Measurements from ENCODE around the gene KYNU. TPM values are rescaled to one million over a fixed set of nuclear protein-coding genes. Genes with fewer than 3 reads are reported as not detected.

Gene KYNU
- total and polyA plus RNA-seq, 9 of the 15 experiments (the other 6 are each of a cell fraction or from before 2014, with no cell fraction given), result 2.6 to 11.6 (median 7.2) TPM

GRCh38 chr2:142981069-142981378 is 103.6 kb downstream of the KYNU start:
- no TSS peak for BruUV-seq (replicated peaks)
- in situ Hi-C loops (cut with MboI) (loop anchor here (25.0 kb wide), 1 partner anchor 294 kb away; no protein-coding TSS in a partner anchor), intact Hi-C loops (cut with micrococcal nuclease) (loop anchor here (5.0 to 10.0 kb wide), 2 partner anchors 104 to 696 kb away; partner anchors contain the start of gene KYNU)
- H3K27ac ChIP-seq (ENCODE audit: extremely low read depth, low read depth, low read length), result no peak overlapping the region
- no peaks in the 10 kb centered on the region for H3K36me3 ChIP-seq (ENCODE audit: control insufficient read depth, insufficient read depth, low read length)
- no peaks in the 10 kb centered on the region for H3K4me1 ChIP-seq (replicated peaks in 1 of 2; ENCODE audit: control insufficient read depth in 2 of 2, insufficient read depth in 2 of 2, low read length in 2 of 2)
- no peak for DNase-seq (ENCODE audit: extremely low read depth in 1 of 4, low spot score in 3 of 4)
- H3K79me2 ChIP-seq (ENCODE audit: control insufficient read depth, insufficient read depth, low read length), result no peaks in the 10 kb centered on the region
- H3K9me3 ChIP-seq (replicated peaks; ENCODE audit: control insufficient read depth, insufficient read depth, low read depth, low read length), result no peaks in the 10 kb centered on the region
- FAIRE-seq, result no peak
- WGBS (ENCODE audit: insufficient coverage, low coverage, missing lambda C conversion rate), result 0% methylated on average over 1 of the region's 1 CpG
- TF ChIP-seq ZC3H11A (IDR thresholded peaks at IDR 0.05; ENCODE audit: low read depth, low read length) (no peak), ZNF79 (CRISPR knock-in tag; IDR thresholded peaks at IDR 0.05; ENCODE audit: low read depth) (no peak), HMBOX1 (IDR thresholded peaks at IDR 0.05) (no peak), ARHGAP35 (IDR thresholded peaks at IDR 0.05; ENCODE audit: partially characterized antibody) (no peak)
- ATAC-seq, result no peak
- H2AFZ ChIP-seq (ENCODE audit: low read depth, low read length), result no peak overlapping the region
- no peak overlapping the region for H3K9ac ChIP-seq (ENCODE audit: insufficient read depth in 1 of 2, low read depth in 2 of 2, low read length in 2 of 2)
- ChIA-PET CTCF (ENCODE audit: low intra/inter-chr PET ratio) (interaction anchor here (0.8 kb wide), 1 partner anchor 298 kb away, joined by 3 read pairs; no protein-coding TSS in a partner anchor), POLR2A (no interaction called here)
- no peak overlapping the region for H3K4me2 ChIP-seq (ENCODE audit: insufficient read depth, low read length)
- H3K4me3 ChIP-seq, result no peak overlapping the region
- H4K20me1 ChIP-seq (replicated peaks; ENCODE audit: control insufficient read depth, insufficient read depth, low read length), result no peaks in the 10 kb centered on the region
- no peaks in the 10 kb centered on the region for H3K9me1 ChIP-seq (ENCODE audit: control insufficient read depth, insufficient read depth, low read length)
- no peaks in the 10 kb centered on the region for H3K27me3 ChIP-seq (ENCODE audit: control insufficient read depth in 2 of 2, insufficient read depth in 2 of 2, low read length in 2 of 2)

- ChIA-PET CTCF (ENCODE audit: low intra/inter-chr PET ratio) (interaction anchor here (0.8 kb wide), 1 partner anchor 299 kb away, joined by 3 read pairs; no protein-coding TSS in a partner anchor), POLR2A (no interaction called here)
- TF ChIP-seq POLR3G (IDR thresholded peaks at IDR 0.05; ENCODE audit: extremely low read depth, insufficient read length, insufficient replicate concordance) (no peak), ZNF584 (CRISPR knock-in tag; IDR thresholded peaks at IDR 0.05; ENCODE audit: low read depth) (no peak), PCBP1 (IDR thresholded peaks at IDR 0.05; ENCODE audit: low read depth, low read length, poor library complexity, severe bottlenecking) (no peak)
- in situ Hi-C loops (cut with MboI), result loop anchor here (25.0 kb wide), 1 partner anchor 294 kb away; no protein-coding TSS in a partner anchor
- Histone ChIP-seq H3K9me3 (replicated peaks; ENCODE audit: control insufficient read depth, insufficient read depth, low read depth, low read length) (no peaks in the 10 kb centered on the region), H3K9me1 (ENCODE audit: control insufficient read depth, insufficient read depth, low read length) (no peaks in the 10 kb centered on the region), H3K4me2 (ENCODE audit: insufficient read depth, low read length) (no peak overlapping the region), H3K27ac (ENCODE audit: extremely low read depth, low read depth, low read length) (no peak overlapping the region), H3K27me3 (ENCODE audit: control insufficient read depth in 2 of 2, insufficient read depth in 2 of 2, low read length in 2 of 2) (no peaks in the 10 kb centered on the region), H3K4me1 (replicated peaks in 1 of 2; ENCODE audit: control insufficient read depth in 2 of 2, insufficient read depth in 2 of 2, low read length in 2 of 2) (no peaks in the 10 kb centered on the region), H4K20me1 (replicated peaks; ENCODE audit: control insufficient read depth, insufficient read depth, low read length) (no peaks in the 10 kb centered on the region), H2AFZ (ENCODE audit: low read depth, low read length) (no peak overlapping the region), H3K79me2 (ENCODE audit: control insufficient read depth, insufficient read depth, low read length) (no peaks in the 10 kb centered on the region), H3K9ac (ENCODE audit: insufficient read depth in 1 of 2, low read depth in 2 of 2, low read length in 2 of 2) (no peak overlapping the region), H3K4me3 (no peak overlapping the region), H3K36me3 (ENCODE audit: control insufficient read depth, insufficient read depth, low read length) (no peaks in the 10 kb centered on the region)
- ATAC-seq (no peak), DNase-seq (ENCODE audit: extremely low read depth in 1 of 4, low spot score in 3 of 4) (no peak), FAIRE-seq (no peak)
- 6% methylated on average over 3 of the region's 3 CpGs for WGBS (ENCODE audit: insufficient coverage, low coverage, missing lambda C conversion rate)
- intact Hi-C loops (cut with micrococcal nuclease), result loop anchor here (5.0 to 10.0 kb wide), 2 partner anchors 104 to 697 kb away; partner anchors contain the start of gene KYNU
- BruUV-seq (replicated peaks), result no TSS peak
Measured at GRCh38 chr2:142981756-142982155, 104.3 kb downstream of the KYNU start.

Data from K562 (cell line).